ENCODE measurements around the gene SMAD3. TPM values are rescaled to one million over a fixed set of nuclear protein-coding genes. Genes with fewer than 3 reads are reported as not detected.
A peak's percentile ranks its signal among the peaks of the same experiment; 100 is the strongest.
"Not testable (repeated sequence)": the region's sequence is repeated elsewhere in the genome, so short reads cannot be mapped to it uniquely, and the experiment has no call there.

Gene SMAD3
- total RNA-seq = 10 to 100 TPM; 13.5 to 47.4 TPM

DNA sequence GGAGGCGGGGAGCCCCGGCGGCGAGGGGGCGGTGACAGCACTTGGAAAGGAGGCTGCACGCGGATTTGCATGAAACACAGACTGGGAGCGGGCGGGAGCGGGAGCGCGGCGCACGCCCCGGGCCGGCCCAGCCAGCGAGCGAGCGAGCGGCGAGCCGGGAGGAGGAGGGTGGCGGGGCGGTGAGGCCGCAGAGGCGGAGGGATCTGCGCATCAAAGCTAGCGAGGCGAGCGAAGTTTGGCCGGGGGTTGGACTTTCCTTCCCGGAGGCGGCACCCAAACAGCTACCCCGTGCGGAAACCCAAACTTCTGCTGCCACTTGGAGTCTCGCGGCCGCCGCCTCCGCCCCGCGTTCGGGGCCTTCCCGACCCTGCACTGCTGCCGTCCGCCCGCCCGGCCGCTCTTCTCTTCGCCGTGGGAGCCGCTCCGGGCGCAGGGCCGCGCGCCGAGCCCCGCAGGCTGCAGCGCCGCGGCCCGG, at the start of gene SMAD3:
SMAD3 (plus strand) TSS at position 72 of the 475 bp plus-strand sequence. CDS start 553 bp downstream, outside the sequence.
- peaks cover 10 to 14% of the 10 kb centered on the region in 2 donors for H3K27me3 Mint-ChIP-seq
- H3K4me1 Mint-ChIP-seq (ENCODE audit: low read depth in 2 of 2) = peaks cover 48 to 50% of the 10 kb centered on the region in 2 donors
- peak; percentile 81 to 89 for ATAC-seq

DNA sequence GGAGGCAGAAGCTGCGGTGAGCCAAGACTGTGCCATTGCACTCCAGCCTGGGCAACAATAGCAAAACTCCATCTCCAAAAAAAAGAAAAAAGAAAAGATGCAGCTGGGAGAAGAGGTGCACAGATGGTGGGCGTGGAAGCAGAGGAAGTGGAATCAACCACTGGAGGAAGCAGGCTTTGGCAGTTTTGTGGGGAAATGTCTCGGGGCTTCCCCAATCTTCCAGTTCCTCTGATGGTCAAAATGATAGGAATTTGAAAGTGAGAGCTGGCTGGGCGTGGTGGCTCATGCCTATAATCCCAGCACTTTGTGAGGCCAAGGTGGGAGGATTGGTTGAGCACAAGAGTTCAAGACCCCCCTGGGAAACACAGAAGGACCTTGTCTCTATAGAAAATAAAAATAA, 48.1 kb upstream of the SMAD3 start:
- H3K4me1 Mint-ChIP-seq (ENCODE audit: low read depth in 2 of 2) = peaks cover 2 to 8% of the 10 kb centered on the region in 2 donors
- ATAC-seq (no peak), DNase-seq (ENCODE audit: low spot score) (no peak)
- no peak overlapping the region for H3K4me3 Mint-ChIP-seq
- no peaks in the 10 kb centered on the region for H3K9me3 Mint-ChIP-seq
- no peak overlapping the region for H3K27ac Mint-ChIP-seq
- H3K27me3 Mint-ChIP-seq = peaks cover 0 to 7% of the 10 kb centered on the region in 2 donors
- H3K36me3 Mint-ChIP-seq = no peaks in the 10 kb centered on the region

More for the DNA sequence above, at the start of gene SMAD3:
- H3K9me3 Mint-ChIP-seq = no peaks in the 10 kb centered on the region
- H3K36me3 Mint-ChIP-seq = no peaks in the 10 kb centered on the region
- peak within 1 kb of the TSS in 1 of 2 donors; percentile 57 for H3K27ac Mint-ChIP-seq
- peak within 1 kb of the TSS; percentile 78 for H3K4me3 Mint-ChIP-seq
- DNase-seq (ENCODE audit: low spot score) = peak; percentile 85

DNA sequence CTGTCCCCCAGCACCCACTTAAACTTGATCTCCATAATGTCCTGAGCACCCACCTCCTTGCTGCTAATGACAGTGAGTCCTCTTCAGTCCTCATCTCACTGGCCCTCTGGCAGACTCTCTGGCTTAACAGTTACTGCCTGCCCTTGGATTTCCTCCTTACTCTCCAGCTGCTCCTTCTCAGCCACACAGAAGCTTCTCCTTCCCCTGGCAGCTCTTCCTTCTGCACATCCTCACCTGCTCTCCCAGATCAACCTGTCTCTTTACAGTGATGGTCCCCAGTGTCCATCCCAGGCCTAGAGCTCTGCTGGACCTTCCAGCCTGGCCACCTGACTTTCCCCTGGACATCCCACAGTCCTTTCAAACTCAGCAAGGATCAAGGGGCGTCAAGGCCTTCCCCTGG, 47.4 kb upstream of the SMAD3 start:
- Mint-ChIP-seq H3K4me3 (no peak overlapping the region), H3K9me3 (no peaks in the 10 kb centered on the region), H3K36me3 (no peaks in the 10 kb centered on the region), H3K27me3 (peaks cover 0 to 7% of the 10 kb centered on the region in 2 donors), H3K27ac (peak overlapping the region in 1 of 2 donors; percentile 9), H3K4me1 (ENCODE audit: low read depth in 2 of 2) (peaks cover 8 to 10% of the 10 kb centered on the region in 2 donors)
- ATAC-seq = no peak
- DNase-seq (ENCODE audit: low spot score) = no peak

GRCh38 chr15:67018441-67018840, 47.0 kb upstream of the SMAD3 start:
- H3K4me1 Mint-ChIP-seq (ENCODE audit: low read depth in 2 of 2) = peaks cover 8 to 10% of the 10 kb centered on the region in 2 donors
- H3K27ac Mint-ChIP-seq = peak overlapping the region in 1 of 2 donors; percentile 9
- H3K36me3 Mint-ChIP-seq = no peaks in the 10 kb centered on the region
- H3K27me3 Mint-ChIP-seq = peaks cover 0 to 7% of the 10 kb centered on the region in 2 donors
- no peak for ATAC-seq
- no peaks in the 10 kb centered on the region for H3K9me3 Mint-ChIP-seq
- no peak overlapping the region for H3K4me3 Mint-ChIP-seq
- no peak for DNase-seq (ENCODE audit: low spot score)

DNA sequence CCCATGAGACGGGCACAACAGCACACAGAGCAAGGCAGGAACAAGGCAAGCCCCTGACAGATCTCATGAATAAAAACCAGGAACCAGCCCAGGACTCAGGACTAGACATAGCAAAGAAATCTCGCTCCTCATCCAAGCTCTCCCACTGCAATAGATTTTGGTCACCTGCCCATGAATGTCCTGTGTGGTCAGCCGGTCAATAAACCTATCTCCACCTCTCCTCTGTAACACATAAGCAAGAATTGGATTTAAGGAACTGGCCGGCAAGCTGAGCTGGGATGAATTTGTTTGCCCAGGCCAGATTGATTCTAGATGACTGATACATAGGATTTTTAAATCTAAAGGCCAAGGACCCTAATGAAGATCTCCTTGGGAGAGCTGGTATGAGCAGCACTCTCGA, 46.3 kb upstream of the SMAD3 start:
- Mint-ChIP-seq H3K4me1 (ENCODE audit: low read depth in 2 of 2) (peaks cover 9 to 11% of the 10 kb centered on the region in 2 donors), H3K27ac (no peak overlapping the region), H3K4me3 (no peak overlapping the region), H3K27me3 (peaks cover 0 to 7% of the 10 kb centered on the region in 2 donors), H3K36me3 (no peaks in the 10 kb centered on the region), H3K9me3 (no peaks in the 10 kb centered on the region)
- DNase-seq (ENCODE audit: low spot score) (no peak), ATAC-seq (no peak)

DNA sequence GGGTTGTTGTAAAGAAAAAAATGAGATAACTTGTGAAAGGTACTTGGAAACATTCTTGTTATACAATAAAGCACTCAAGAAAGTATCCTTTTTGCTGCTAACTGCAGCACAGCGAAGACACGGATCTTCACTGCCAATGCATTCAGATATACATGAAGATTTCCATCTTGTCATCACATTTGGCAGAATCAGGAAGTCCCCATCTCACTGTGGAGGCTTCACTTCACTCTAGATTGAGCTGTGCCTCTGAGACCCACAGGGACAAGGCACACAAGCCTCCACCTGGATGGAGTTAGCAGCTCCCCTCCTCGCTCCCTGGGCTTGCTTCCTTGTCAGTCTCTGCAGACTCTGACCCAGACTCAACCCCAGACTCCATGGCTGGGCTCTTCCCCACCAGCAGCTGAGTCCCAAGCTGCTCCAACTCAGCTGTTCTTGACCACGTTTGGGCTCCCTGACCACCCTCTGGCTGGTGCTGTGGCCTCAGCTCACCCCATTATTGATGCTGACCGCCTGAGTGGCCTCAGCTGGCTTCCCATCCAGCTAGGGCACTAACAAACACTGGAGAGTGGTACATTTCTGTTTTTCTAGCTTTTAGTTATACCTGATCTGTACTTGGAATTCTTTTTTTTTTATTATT, 45.4 kb upstream of the SMAD3 start:
- Mint-ChIP-seq H3K4me1 (ENCODE audit: low read depth in 2 of 2) (peaks cover 19% of the 10 kb centered on the region in 2 donors), H3K4me3 (no peak overlapping the region), H3K27ac (no peak overlapping the region), H3K9me3 (no peaks in the 10 kb centered on the region), H3K27me3 (peaks cover 3 to 7% of the 10 kb centered on the region in 2 donors), H3K36me3 (no peaks in the 10 kb centered on the region)
- ATAC-seq = no peak
- DNase-seq (ENCODE audit: low spot score) = no peak

DNA sequence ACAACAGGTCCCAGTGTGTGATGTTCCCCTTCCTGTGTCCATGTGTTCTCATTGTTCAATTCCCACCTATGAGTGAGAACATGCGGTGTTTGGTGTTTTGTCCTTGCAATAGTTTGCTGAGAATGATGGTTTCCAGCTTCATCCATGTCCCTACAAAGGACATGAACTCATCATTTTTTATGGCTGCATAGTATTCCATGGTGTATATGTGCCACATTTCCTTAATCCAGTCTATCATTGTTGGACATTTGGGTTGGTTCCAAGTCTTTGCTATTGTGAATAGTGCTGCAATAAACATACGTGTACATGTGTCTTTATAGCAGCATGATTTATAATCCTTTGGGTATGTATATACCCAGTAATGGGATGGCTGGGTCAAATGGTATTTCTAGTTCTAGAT, 44.7 kb upstream of the SMAD3 start:
- H3K4me1 Mint-ChIP-seq (ENCODE audit: low read depth in 2 of 2) = peaks cover 23% of the 10 kb centered on the region in 2 donors
- H3K27me3 Mint-ChIP-seq; DNase-seq (ENCODE audit: low spot score); H3K9me3 Mint-ChIP-seq; ATAC-seq; H3K27ac Mint-ChIP-seq; H3K4me3 Mint-ChIP-seq; H3K36me3 Mint-ChIP-seq: not testable (repeated sequence)

DNA sequence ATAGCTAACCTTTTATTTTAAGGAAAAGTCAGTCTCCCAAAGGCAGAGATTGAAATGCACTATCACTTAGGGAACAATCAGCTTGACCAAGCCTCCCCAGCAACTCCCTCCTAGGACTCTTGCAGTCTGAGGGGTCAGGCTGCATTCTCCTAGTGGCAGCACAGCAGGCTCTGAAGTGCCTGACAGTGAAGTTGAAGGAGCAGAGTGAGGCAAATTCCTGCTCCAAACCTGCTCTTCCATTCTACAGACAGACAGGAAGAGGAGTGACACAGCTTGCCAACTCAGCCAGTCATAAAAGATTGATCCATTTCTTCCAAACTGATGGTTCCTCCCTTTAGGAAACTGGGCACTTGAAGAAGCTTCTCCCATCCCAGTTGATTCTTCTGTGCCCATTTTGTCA, 43.9 kb upstream of the SMAD3 start:
- ATAC-seq (no peak), DNase-seq (ENCODE audit: low spot score) (no peak)
- no peaks in the 10 kb centered on the region for H3K36me3 Mint-ChIP-seq
- no peak overlapping the region for H3K27ac Mint-ChIP-seq
- H3K27me3 Mint-ChIP-seq = peaks cover 3 to 7% of the 10 kb centered on the region in 2 donors
- no peaks in the 10 kb centered on the region for H3K9me3 Mint-ChIP-seq
- H3K4me1 Mint-ChIP-seq (ENCODE audit: low read depth in 2 of 2) = peaks cover 23 to 24% of the 10 kb centered on the region in 2 donors
- no peak overlapping the region for H3K4me3 Mint-ChIP-seq

GRCh38 chr15:67022587-67023105, 42.8 kb upstream of the SMAD3 start:
- Mint-ChIP-seq H3K27ac (no peak overlapping the region), H3K4me3 (no peak overlapping the region), H3K9me3 (no peaks in the 10 kb centered on the region), H3K27me3 (peaks cover 3 to 7% of the 10 kb centered on the region in 2 donors), H3K36me3 (no peaks in the 10 kb centered on the region), H3K4me1 (ENCODE audit: low read depth in 2 of 2) (peaks cover 20 to 24% of the 10 kb centered on the region in 2 donors)
- ATAC-seq (no peak), DNase-seq (ENCODE audit: low spot score) (no peak)

DNA sequence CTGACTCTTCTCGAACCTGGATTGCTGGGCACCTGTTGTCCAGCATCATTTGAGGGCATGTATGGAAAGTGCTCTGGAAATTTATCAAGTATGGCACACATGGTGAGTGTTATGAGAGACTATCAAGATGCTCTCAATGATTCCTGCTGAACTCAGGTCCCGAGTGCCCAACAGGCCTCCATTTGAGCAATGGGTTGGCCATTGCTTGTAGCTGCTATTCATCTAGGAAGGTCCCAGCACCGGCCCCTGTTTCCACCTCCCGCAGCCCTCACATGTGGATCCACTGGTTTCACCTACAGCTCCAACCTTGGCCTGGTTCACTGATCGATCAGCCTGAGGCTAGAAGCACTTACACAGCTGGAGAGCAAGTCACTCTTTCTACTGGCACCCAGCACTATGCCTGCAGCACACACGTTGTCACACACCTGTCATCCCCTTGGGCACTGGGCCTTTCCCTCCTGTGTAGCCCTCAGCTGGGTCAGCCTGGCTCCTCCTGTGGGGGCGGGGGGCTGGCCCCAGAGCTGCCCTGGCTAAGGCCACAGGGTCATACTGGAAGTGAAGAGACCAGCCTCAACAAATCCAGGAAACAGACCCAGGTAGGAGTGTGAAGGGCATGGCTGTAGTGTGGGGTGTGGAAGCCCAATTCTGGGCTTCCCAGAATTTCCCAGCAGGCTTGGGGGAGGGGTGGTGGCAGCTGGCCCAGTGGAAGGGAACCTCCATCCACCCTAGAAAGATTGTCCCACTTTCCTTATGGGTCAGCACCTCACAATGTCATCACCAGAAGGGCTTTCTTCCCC, 41.7 kb upstream of the SMAD3 start:
- Mint-ChIP-seq H3K4me3 (no peak overlapping the region), H3K27ac (peak overlapping the region in 1 of 2 donors; percentile 29), H3K36me3 (no peaks in the 10 kb centered on the region), H3K27me3 (peaks cover 0 to 3% of the 10 kb centered on the region in 2 donors), H3K4me1 (ENCODE audit: low read depth in 2 of 2) (peaks cover 15 to 29% of the 10 kb centered on the region in 2 donors), H3K9me3 (no peaks in the 10 kb centered on the region)
- DNase-seq (ENCODE audit: low spot score) = no peak
- ATAC-seq = peak in 1 of 2 donors; percentile 24

GRCh38 chr15:67024314-67024997, 40.9 kb upstream of the SMAD3 start:
- peak overlapping the region; percentile 47 for H3K4me3 Mint-ChIP-seq
- ATAC-seq (peak; percentile 73 to 74), DNase-seq (ENCODE audit: low spot score) (no peak)

GRCh38 chr15:67024998-67025368, 40.4 kb upstream of the SMAD3 start:
- H3K9me3 Mint-ChIP-seq = no peaks in the 10 kb centered on the region
- no peaks in the 10 kb centered on the region for H3K36me3 Mint-ChIP-seq
- DNase-seq (ENCODE audit: low spot score) (no peak), ATAC-seq (no peak)
- H3K4me3 Mint-ChIP-seq = peak overlapping the region; percentile 47
- peaks cover 15 to 29% of the 10 kb centered on the region in 2 donors for H3K4me1 Mint-ChIP-seq (ENCODE audit: low read depth in 2 of 2)
- peak overlapping the region; percentile 29 for H3K27ac Mint-ChIP-seq
- H3K27me3 Mint-ChIP-seq = peaks cover 0 to 3% of the 10 kb centered on the region in 2 donors

More at GRCh38 chr15:67024314-67024997, 40.9 kb upstream of the SMAD3 start:
- no peaks in the 10 kb centered on the region for H3K36me3 Mint-ChIP-seq
- peak overlapping the region; percentile 29 for H3K27ac Mint-ChIP-seq
- peaks cover 15 to 29% of the 10 kb centered on the region in 2 donors for H3K4me1 Mint-ChIP-seq (ENCODE audit: low read depth in 2 of 2)
- peaks cover 0 to 3% of the 10 kb centered on the region in 2 donors for H3K27me3 Mint-ChIP-seq
- H3K9me3 Mint-ChIP-seq = no peaks in the 10 kb centered on the region
